ENCODE results near the gene CLBA1. TPM values are rescaled to one million over a fixed set of nuclear protein-coding genes. Genes with fewer than 3 reads are reported as not detected.

The CLBA1 gene
- total RNA-seq, 2 experiments from 2014 or later = 0.40 to 0.43 TPM

GRCh38 chr14:104993808-104994591 lies 8.4 kb downstream of the CLBA1 start:
- intact Hi-C loops (cut with micrococcal nuclease) = no loop called here
- no peaks in the 10 kb centered on the region for H3K9me3 Mint-ChIP-seq
- H3K4me1 Mint-ChIP-seq (ENCODE audit: low read depth) = no peaks in the 10 kb centered on the region
- H3K36me3 Mint-ChIP-seq (ENCODE audit: low read depth) = peaks cover 5% of the 10 kb centered on the region
- no peak for DNase-seq
- H3K27ac Mint-ChIP-seq = no peak overlapping the region
- CTCF ChIA-PET = interaction anchor here (0.7 to 1.2 kb wide), 4 partner anchors 18 to 51 kb away, joined by 3 to 4 read pairs (median 4); no protein-coding TSS in a partner anchor
- no peak overlapping the region for H3K4me3 Mint-ChIP-seq
- no peaks in the 10 kb centered on the region for H3K27me3 Mint-ChIP-seq (ENCODE audit: low read depth)

DNA sequence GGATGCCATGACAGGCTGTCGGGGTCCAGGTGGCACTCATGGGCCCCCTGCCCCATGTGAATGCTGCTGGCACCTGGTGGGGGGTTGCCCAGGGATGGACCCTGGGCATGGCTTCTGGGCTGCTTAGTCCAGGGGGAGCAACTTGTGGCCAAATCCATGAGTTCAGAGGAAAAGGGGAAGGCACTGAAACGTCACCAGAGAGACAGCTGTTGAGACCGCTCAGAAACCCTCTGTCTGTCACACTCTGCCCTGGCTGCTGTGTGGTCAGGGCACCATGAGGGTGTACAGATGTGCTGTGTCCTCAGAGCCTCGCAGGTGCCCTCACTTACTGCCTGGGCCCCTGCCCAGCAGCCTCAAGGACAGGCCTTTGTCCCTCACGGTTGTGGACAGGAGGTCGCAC lies 9.4 kb downstream of the CLBA1 start:
- peaks cover 5% of the 10 kb centered on the region for H3K36me3 Mint-ChIP-seq (ENCODE audit: low read depth)

DNA sequence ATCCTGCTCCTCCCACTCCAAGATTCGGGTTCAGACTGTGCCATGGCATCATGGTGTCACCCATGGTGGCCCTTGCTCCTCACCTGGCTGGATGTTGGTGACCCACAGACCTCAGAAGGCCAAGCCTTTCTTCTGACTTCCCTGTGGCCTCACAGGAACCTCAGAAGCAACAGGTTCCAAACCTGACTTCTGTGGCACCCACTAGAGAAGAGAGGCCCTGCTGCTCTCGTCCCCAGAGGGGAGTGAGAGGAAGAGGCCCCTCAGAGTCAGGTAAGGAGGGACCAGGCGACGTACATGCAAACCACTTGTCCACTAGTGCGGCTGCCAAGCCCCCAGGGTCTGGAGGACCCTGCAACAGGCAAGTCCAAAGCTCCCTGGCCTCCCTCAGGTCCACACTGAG lies 10.4 kb downstream of the CLBA1 start:
- intact Hi-C loops (cut with micrococcal nuclease) = no loop called here
- CTCF ChIA-PET = interaction anchor here (1.0 to 1.1 kb wide), 2 partner anchors 21 to 51 kb away, joined by 3 to 5 read pairs; no protein-coding TSS in a partner anchor
- Mint-ChIP-seq H3K27ac (no peak overlapping the region), H3K36me3 (ENCODE audit: low read depth) (peaks cover 5% of the 10 kb centered on the region), H3K4me1 (ENCODE audit: low read depth) (no peaks in the 10 kb centered on the region), H3K9me3 (no peaks in the 10 kb centered on the region), H3K27me3 (ENCODE audit: low read depth) (no peaks in the 10 kb centered on the region), H3K4me3 (no peak overlapping the region)
- DNase-seq = no peak

More for the DNA sequence above, 9.4 kb downstream of the CLBA1 start:
- H3K27ac Mint-ChIP-seq = no peak overlapping the region
- CTCF ChIA-PET = interaction anchor here (0.8 kb wide), 1 partner anchor 25 kb away, joined by 4 read pairs; no protein-coding TSS in a partner anchor
- no peak overlapping the region for H3K4me3 Mint-ChIP-seq
- H3K4me1 Mint-ChIP-seq (ENCODE audit: low read depth) = no peaks in the 10 kb centered on the region
- no peaks in the 10 kb centered on the region for H3K27me3 Mint-ChIP-seq (ENCODE audit: low read depth)
- DNase-seq = no peak
- no peaks in the 10 kb centered on the region for H3K9me3 Mint-ChIP-seq
- intact Hi-C loops (cut with micrococcal nuclease) = no loop called here

- CTCF ChIA-PET = interaction anchor here (1.0 to 1.1 kb wide), 2 partner anchors 21 to 50 kb away, joined by 3 to 5 read pairs; no protein-coding TSS in a partner anchor
- no peak overlapping the region for H3K27ac Mint-ChIP-seq
- no peak overlapping the region for H3K4me3 Mint-ChIP-seq
- no peaks in the 10 kb centered on the region for H3K27me3 Mint-ChIP-seq (ENCODE audit: low read depth)
- intact Hi-C loops (cut with micrococcal nuclease) = no loop called here
- no peak for DNase-seq
- H3K36me3 Mint-ChIP-seq (ENCODE audit: low read depth) = peaks cover 5% of the 10 kb centered on the region
- H3K4me1 Mint-ChIP-seq (ENCODE audit: low read depth) = no peaks in the 10 kb centered on the region
- H3K9me3 Mint-ChIP-seq = no peaks in the 10 kb centered on the region
Observed at GRCh38 chr14:104996483-104996882, 10.9 kb downstream of the CLBA1 start.

GRCh38 chr14:104998801-104999200 lies 13.2 kb downstream of the CLBA1 start:
- Mint-ChIP-seq H3K4me3 (no peak overlapping the region), H3K27ac (no peak overlapping the region), H3K4me1 (ENCODE audit: low read depth) (no peaks in the 10 kb centered on the region), H3K36me3 (ENCODE audit: low read depth) (no peaks in the 10 kb centered on the region), H3K9me3 (no peaks in the 10 kb centered on the region), H3K27me3 (ENCODE audit: low read depth) (no peaks in the 10 kb centered on the region)
- no peak for DNase-seq
- CTCF ChIA-PET = interaction anchor here (0.6 kb wide), 2 partner anchors 11 to 359 kb away, joined by 3 read pairs; no protein-coding TSS in a partner anchor
- intact Hi-C loops (cut with micrococcal nuclease) = no loop called here

DNA sequence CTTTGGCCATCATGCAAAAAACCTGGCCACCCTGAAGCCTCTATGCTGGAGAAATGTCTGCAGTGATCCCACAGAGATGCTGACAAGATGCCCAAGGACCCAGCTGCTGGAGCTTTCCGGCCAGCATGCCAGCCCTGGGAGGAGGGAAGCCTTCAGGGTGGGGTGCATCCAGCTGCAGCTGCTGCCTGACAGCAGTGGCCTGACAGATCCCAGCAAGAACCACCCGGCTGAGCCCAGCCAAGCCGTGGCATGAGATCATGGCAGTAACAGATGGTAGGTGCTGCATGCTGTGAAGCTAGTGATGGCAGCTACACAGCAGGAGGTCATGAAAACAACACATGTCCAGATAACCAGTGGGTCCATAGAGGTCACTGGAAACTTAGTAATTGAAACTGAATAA lies 13.8 kb downstream of the CLBA1 start:
- Mint-ChIP-seq H3K4me3 (no peak overlapping the region), H3K27ac (no peak overlapping the region), H3K4me1 (ENCODE audit: low read depth) (no peaks in the 10 kb centered on the region), H3K36me3 (ENCODE audit: low read depth) (no peaks in the 10 kb centered on the region), H3K9me3 (no peaks in the 10 kb centered on the region), H3K27me3 (ENCODE audit: low read depth) (no peaks in the 10 kb centered on the region)
- CTCF ChIA-PET = interaction anchor here (0.8 kb wide), 1 partner anchor 46 kb away, joined by 3 read pairs; no protein-coding TSS in a partner anchor
- no peak for DNase-seq
- intact Hi-C loops (cut with micrococcal nuclease) = no loop called here

- CTCF ChIA-PET = interaction anchor here (0.7 to 1.3 kb wide), 2 partner anchors 30 to 40 kb away, joined by 3 to 5 read pairs; no protein-coding TSS in a partner anchor
- no peaks in the 10 kb centered on the region for H3K27me3 Mint-ChIP-seq (ENCODE audit: low read depth)
- no peak overlapping the region for H3K27ac Mint-ChIP-seq
- H3K9me3 Mint-ChIP-seq = no peaks in the 10 kb centered on the region
- no peak overlapping the region for H3K4me3 Mint-ChIP-seq
- no peak for DNase-seq
- intact Hi-C loops (cut with micrococcal nuclease) = no loop called here
- peaks cover 10% of the 10 kb centered on the region for H3K36me3 Mint-ChIP-seq (ENCODE audit: low read depth)
- no peaks in the 10 kb centered on the region for H3K4me1 Mint-ChIP-seq (ENCODE audit: low read depth)
Observed at GRCh38 chr14:105005329-105005928, 19.8 kb downstream of the CLBA1 start.

- H3K27ac Mint-ChIP-seq = no peak overlapping the region
- intact Hi-C loops (cut with micrococcal nuclease) = no loop called here
- no peak for DNase-seq
- no peak overlapping the region for H3K4me3 Mint-ChIP-seq
- CTCF ChIA-PET = interaction anchor here (0.7 to 1.3 kb wide), 3 partner anchors 31 to 39 kb away, joined by 3 to 5 read pairs (median 3); no protein-coding TSS in a partner anchor
- no peaks in the 10 kb centered on the region for H3K27me3 Mint-ChIP-seq (ENCODE audit: low read depth)
- peaks cover 13% of the 10 kb centered on the region for H3K36me3 Mint-ChIP-seq (ENCODE audit: low read depth)
- no peaks in the 10 kb centered on the region for H3K9me3 Mint-ChIP-seq
- no peaks in the 10 kb centered on the region for H3K4me1 Mint-ChIP-seq (ENCODE audit: low read depth)
Observed at GRCh38 chr14:105005929-105006830, 20.6 kb downstream of the CLBA1 start.

GRCh38 chr14:105006831-105007592 lies 21.4 kb downstream of the CLBA1 start:
- no peak overlapping the region for H3K27ac Mint-ChIP-seq
- H3K36me3 Mint-ChIP-seq (ENCODE audit: low read depth) = peaks cover 21% of the 10 kb centered on the region
- no peak overlapping the region for H3K4me3 Mint-ChIP-seq
- H3K9me3 Mint-ChIP-seq = no peaks in the 10 kb centered on the region
- no peak for DNase-seq
- intact Hi-C loops (cut with micrococcal nuclease) = no loop called here
- no peaks in the 10 kb centered on the region for H3K27me3 Mint-ChIP-seq (ENCODE audit: low read depth)
- CTCF ChIA-PET = interaction anchor here (0.6 kb wide), 1 partner anchor 13 kb away, joined by 3 read pairs; no protein-coding TSS in a partner anchor
- no peaks in the 10 kb centered on the region for H3K4me1 Mint-ChIP-seq (ENCODE audit: low read depth)

DNA sequence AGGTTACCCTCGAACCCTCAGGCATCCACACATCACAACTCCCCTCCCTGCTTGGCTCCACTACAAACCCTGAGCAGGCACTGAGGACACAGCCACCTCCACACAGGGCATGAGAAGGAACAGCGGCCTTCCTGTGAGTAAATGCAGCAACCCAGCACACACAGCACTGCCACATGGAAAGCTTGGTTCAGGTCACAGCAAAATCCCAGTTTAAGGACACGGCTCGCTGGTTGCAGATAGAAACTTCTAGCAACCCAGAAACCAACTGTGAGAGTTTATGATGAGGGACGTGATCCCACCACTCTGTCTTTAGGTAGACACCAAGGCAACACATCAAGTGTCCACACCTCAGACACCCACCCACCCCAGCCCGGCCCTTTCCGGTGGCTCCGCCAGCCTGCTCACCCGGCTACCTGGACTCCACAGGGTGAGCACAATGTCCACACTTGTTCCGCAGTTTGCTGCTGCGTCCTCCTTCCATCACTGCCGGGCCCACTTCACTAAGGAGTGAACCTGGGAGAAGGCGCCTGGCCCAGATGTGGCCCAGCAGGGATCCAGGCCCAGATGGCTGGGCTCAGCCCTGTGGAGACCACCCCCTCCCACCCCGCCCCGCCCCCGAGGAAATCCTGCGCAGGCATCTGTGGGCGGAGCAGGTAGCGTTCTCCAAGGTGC lies 22.1 kb downstream of the CLBA1 start:
- no peaks in the 10 kb centered on the region for H3K4me1 Mint-ChIP-seq (ENCODE audit: low read depth)
- H3K9me3 Mint-ChIP-seq = no peaks in the 10 kb centered on the region
- H3K36me3 Mint-ChIP-seq (ENCODE audit: low read depth) = peaks cover 24% of the 10 kb centered on the region
- intact Hi-C loops (cut with micrococcal nuclease) = no loop called here
- no peak overlapping the region for H3K27ac Mint-ChIP-seq
- DNase-seq = no peak
- no peak overlapping the region for H3K4me3 Mint-ChIP-seq
- CTCF ChIA-PET = no interaction called here
- H3K27me3 Mint-ChIP-seq (ENCODE audit: low read depth) = no peaks in the 10 kb centered on the region

- Mint-ChIP-seq H3K4me3 (no peak overlapping the region), H3K36me3 (ENCODE audit: low read depth) (peaks cover 22% of the 10 kb centered on the region), H3K27me3 (ENCODE audit: low read depth) (no peaks in the 10 kb centered on the region), H3K4me1 (ENCODE audit: low read depth) (peaks cover 8% of the 10 kb centered on the region), H3K27ac (no peak overlapping the region), H3K9me3 (no peaks in the 10 kb centered on the region)
- no peak for DNase-seq
- CTCF ChIA-PET = no interaction called here
- intact Hi-C loops (cut with micrococcal nuclease) = loop anchor here (5.0 kb wide), 1 partner anchor 37 kb away; no protein-coding TSS in a partner anchor
Observed at GRCh38 chr14:105010106-105010505, 24.5 kb downstream of the CLBA1 start.

All from activated naive CD4-positive, alpha-beta T cell treated with anti-CD3 and anti-CD28 coated beads for 36 hours (primary cell).